ENCODE results near the gene UNC13A. TPM values are rescaled to one million over a fixed set of nuclear protein-coding genes. Genes with fewer than 3 reads are reported as not detected.

UNC13A gene
- total and polyA plus RNA-seq, 2 donors (not counting 1 experiment from before 2014, with no cell fraction given): under 0.01 to 0.28 TPM

GRCh38 chr19:17641846-17642245, 46.3 kb downstream of the UNC13A start:
- no peaks in the 10 kb centered on the region for H3K79me2 ChIP-seq (ENCODE audit: control insufficient read depth, insufficient read depth, low read length)
- H4K20me1 ChIP-seq (ENCODE audit: control insufficient read depth, extremely low read depth, insufficient read depth, low read length): no peaks in the 10 kb centered on the region
- TF ChIP-seq EZH2 (IDR thresholded peaks at IDR 0.05; ENCODE audit: low read length, missing control alignments) (no peak), CTCF (conservative IDR thresholded peaks at IDR 0.05 in 1 of 2, IDR thresholded peaks at IDR 0.05 in 1 of 2; ENCODE audit: low read depth in 1 of 2, low read length in 2 of 2) (no peak)
- no peaks in the 10 kb centered on the region for H3K4me1 ChIP-seq (ENCODE audit: control insufficient read depth, extremely low read depth, insufficient read depth, low read length)
- no peak overlapping the region for H3K9ac ChIP-seq (ENCODE audit: insufficient read depth, low read length)
- DNase-seq (ENCODE audit: low read depth in 2 of 2): no peak
- no peak overlapping the region for H3K27ac ChIP-seq (ENCODE audit: insufficient read depth, low read length)
- no peak overlapping the region for H3K4me2 ChIP-seq (ENCODE audit: extremely low read depth, insufficient read depth, low read length)
- no peaks in the 10 kb centered on the region for H3K9me3 ChIP-seq (ENCODE audit: control insufficient read depth, insufficient read depth, low read depth, low read length)
- H3K27me3 ChIP-seq (ENCODE audit: control insufficient read depth, insufficient read depth, low read length): no peaks in the 10 kb centered on the region
- H3K36me3 ChIP-seq (ENCODE audit: control insufficient read depth, insufficient read depth, low read length): no peaks in the 10 kb centered on the region
- H2AFZ ChIP-seq (ENCODE audit: low read length): no peak overlapping the region
- no peak overlapping the region for H3K4me3 ChIP-seq (replicated peaks in 1 of 4; ENCODE audit: control extremely low read depth in 1 of 4, insufficient read depth in 1 of 4, low read depth in 3 of 4, low read length in 4 of 4)

- Histone ChIP-seq H3K79me2 (ENCODE audit: control insufficient read depth, insufficient read depth, low read length) (no peaks in the 10 kb centered on the region), H3K27ac (ENCODE audit: insufficient read depth, low read length) (no peak overlapping the region), H4K20me1 (ENCODE audit: control insufficient read depth, extremely low read depth, insufficient read depth, low read length) (no peaks in the 10 kb centered on the region), H3K4me1 (ENCODE audit: control insufficient read depth, extremely low read depth, insufficient read depth, low read length) (no peaks in the 10 kb centered on the region), H3K9ac (ENCODE audit: insufficient read depth, low read length) (no peak overlapping the region), H3K9me3 (ENCODE audit: control insufficient read depth, insufficient read depth, low read depth, low read length) (no peaks in the 10 kb centered on the region), H3K36me3 (ENCODE audit: control insufficient read depth, insufficient read depth, low read length) (no peaks in the 10 kb centered on the region), H2AFZ (ENCODE audit: low read length) (no peak overlapping the region), H3K27me3 (ENCODE audit: control insufficient read depth, insufficient read depth, low read length) (no peaks in the 10 kb centered on the region), H3K4me3 (replicated peaks in 1 of 4; ENCODE audit: control extremely low read depth in 1 of 4, insufficient read depth in 1 of 4, low read depth in 3 of 4, low read length in 4 of 4) (no peak overlapping the region), H3K4me2 (ENCODE audit: extremely low read depth, insufficient read depth, low read length) (no peak overlapping the region)
- DNase-seq (ENCODE audit: low read depth in 2 of 2): no peak
- TF ChIP-seq CTCF (conservative IDR thresholded peaks at IDR 0.05 in 1 of 2, IDR thresholded peaks at IDR 0.05 in 1 of 2; ENCODE audit: low read depth in 1 of 2, low read length in 2 of 2) (no peak), EZH2 (IDR thresholded peaks at IDR 0.05; ENCODE audit: low read length, missing control alignments) (no peak)
These were observed 47.0 kb downstream of the UNC13A start for GRCh38 chr19:17641181-17641580.

GRCh38 chr19:17633700-17634099, 54.5 kb downstream of the UNC13A start:
- no peaks in the 10 kb centered on the region for H4K20me1 ChIP-seq (ENCODE audit: control insufficient read depth, extremely low read depth, insufficient read depth, low read length)
- no peak overlapping the region for H3K9ac ChIP-seq (ENCODE audit: insufficient read depth, low read length)
- H3K27ac ChIP-seq (ENCODE audit: insufficient read depth, low read length): no peak overlapping the region
- H3K36me3 ChIP-seq (ENCODE audit: control insufficient read depth, insufficient read depth, low read length): no peaks in the 10 kb centered on the region
- H3K27me3 ChIP-seq (ENCODE audit: control insufficient read depth, insufficient read depth, low read length): no peaks in the 10 kb centered on the region
- no peak for DNase-seq (ENCODE audit: low read depth in 2 of 2)
- no peaks in the 10 kb centered on the region for H3K4me1 ChIP-seq (ENCODE audit: control insufficient read depth, extremely low read depth, insufficient read depth, low read length)
- no peaks in the 10 kb centered on the region for H3K9me3 ChIP-seq (ENCODE audit: control insufficient read depth, insufficient read depth, low read depth, low read length)
- no peak overlapping the region for H3K4me3 ChIP-seq (replicated peaks in 1 of 4; ENCODE audit: control extremely low read depth in 1 of 4, insufficient read depth in 1 of 4, low read depth in 3 of 4, low read length in 4 of 4)
- no peaks in the 10 kb centered on the region for H3K79me2 ChIP-seq (ENCODE audit: control insufficient read depth, insufficient read depth, low read length)
- no peak overlapping the region for H2AFZ ChIP-seq (ENCODE audit: low read length)
- no peak overlapping the region for H3K4me2 ChIP-seq (ENCODE audit: extremely low read depth, insufficient read depth, low read length)
- no peak for TF ChIP-seq CTCF (conservative IDR thresholded peaks at IDR 0.05 in 1 of 2, IDR thresholded peaks at IDR 0.05 in 1 of 2; ENCODE audit: low read depth in 1 of 2, low read length in 2 of 2)
- TF ChIP-seq EZH2 (IDR thresholded peaks at IDR 0.05; ENCODE audit: low read length, missing control alignments): no peak

Data from fibroblast of lung (primary cell).